ENCODE measurements around the gene NDUFS7.

DNA sequence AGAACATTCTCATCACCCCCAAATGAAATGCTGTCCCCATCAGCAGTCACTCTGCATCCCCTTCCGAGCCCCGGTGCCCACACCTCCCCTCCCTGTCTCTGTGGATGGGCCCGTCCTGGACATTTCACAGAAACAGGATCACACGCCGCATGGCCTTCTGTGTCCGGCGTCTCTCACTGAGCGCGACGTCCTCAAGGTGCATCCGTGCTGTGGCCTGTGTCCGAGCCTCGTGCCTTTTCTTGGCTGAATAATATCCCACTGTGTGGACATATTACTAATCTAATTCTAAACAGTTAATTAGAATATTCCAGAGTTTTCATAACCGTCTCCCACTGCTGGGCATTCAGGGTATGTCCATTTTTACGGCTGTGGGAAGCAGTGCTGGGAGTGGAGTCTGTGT, 8.7 kb downstream of the NDUFS7 start:
- no peak for TF ChIP-seq POLR2AphosphoS5 (IDR thresholded peaks at IDR 0.05)
- TF ChIP-seq, protein P1, sequence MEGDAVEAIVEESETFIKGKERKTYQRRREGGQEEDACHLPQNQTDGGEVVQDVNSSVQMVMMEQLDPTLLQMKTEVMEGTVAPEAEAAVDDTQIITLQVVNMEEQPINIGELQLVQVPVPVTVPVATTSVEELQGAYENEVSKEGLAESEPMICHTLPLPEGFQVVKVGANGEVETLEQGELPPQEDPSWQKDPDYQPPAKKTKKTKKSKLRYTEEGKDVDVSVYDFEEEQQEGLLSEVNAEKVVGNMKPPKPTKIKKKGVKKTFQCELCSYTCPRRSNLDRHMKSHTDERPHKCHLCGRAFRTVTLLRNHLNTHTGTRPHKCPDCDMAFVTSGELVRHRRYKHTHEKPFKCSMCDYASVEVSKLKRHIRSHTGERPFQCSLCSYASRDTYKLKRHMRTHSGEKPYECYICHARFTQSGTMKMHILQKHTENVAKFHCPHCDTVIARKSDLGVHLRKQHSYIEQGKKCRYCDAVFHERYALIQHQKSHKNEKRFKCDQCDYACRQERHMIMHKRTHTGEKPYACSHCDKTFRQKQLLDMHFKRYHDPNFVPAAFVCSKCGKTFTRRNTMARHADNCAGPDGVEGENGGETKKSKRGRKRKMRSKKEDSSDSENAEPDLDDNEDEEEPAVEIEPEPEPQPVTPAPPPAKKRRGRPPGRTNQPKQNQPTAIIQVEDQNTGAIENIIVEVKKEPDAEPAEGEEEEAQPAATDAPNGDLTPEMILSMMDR (IDR thresholded peaks at IDR 0.05), result no peak
